Mesodermal cell (in vitro differentiated cells): ENCODE results near the gene UBE2J1.

Source experiments
- H3K27ac ChIP-seq: 2 replicates; pipeline ENCODE4 v1.7.0; 2013; ENCODE audit warnings: mild to moderate bottlenecking, low read depth, low read length, moderate library complexity; ENCODE audit not compliant: severe bottlenecking
- H3K36me3 ChIP-seq: 2 replicates; pipeline ENCODE4 v1.7.1; 2013; ENCODE audit warnings: mild to moderate bottlenecking, low read length, moderate library complexity; ENCODE audit not compliant: control insufficient read depth, insufficient read depth
- H3K4me1 ChIP-seq: one replicate; pipeline ENCODE4 v1.7.1; 2013; ENCODE audit warnings: mild to moderate bottlenecking, low read length; ENCODE audit not compliant: insufficient read depth, control insufficient read depth, poor library complexity, severe bottlenecking
- H3K4me3 ChIP-seq: 2 replicates; pipeline ENCODE4 v1.7.0; 2013; ENCODE audit warnings: low read length, control low read depth, mild to moderate bottlenecking; ENCODE audit not compliant: insufficient read depth, poor library complexity, severe bottlenecking; ENCODE audit errors: extremely low read depth
- H3K9me3 ChIP-seq: 2 replicates; pipeline ENCODE4 v1.7.1; 2013; ENCODE audit warnings: mild to moderate bottlenecking, low read length, moderate library complexity; ENCODE audit not compliant: control insufficient read depth
- WGBS, 2 experiments: methylation state at CpG; one replicate each; pipeline ENCODE4 v1.1.5; 2013; ENCODE audit warnings: missing lambda C conversion rate in 2 of 2; ENCODE audit not compliant: insufficient coverage in 2 of 2; 5-methylcytosine and 5-hydroxymethylcytosine counted together

Gene UBE2J1

DNA sequence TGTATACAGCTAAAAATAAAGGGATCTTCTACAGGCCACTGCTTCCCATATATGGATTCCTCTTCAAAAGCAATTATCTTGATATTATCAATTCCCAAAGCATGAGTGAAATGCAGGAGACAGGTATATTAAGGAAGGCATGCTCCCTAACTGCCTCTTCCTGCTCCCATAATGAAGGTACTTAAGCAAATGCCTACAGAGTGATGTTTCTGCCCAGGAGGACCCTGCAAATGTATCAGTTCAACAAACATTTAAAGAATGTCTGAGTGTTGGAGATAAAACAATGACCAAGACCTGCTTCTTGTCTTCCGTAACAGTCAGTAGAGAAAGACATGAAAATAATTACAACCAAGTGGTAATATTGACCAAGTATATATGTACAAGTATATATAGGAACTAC, 4.2 kb downstream of the UBE2J1 start:
- peaks cover 19% of the 10 kb centered on the region for H3K36me3 ChIP-seq
- H3K4me3 ChIP-seq = no peak overlapping the region
- H3K4me1 ChIP-seq = peaks cover 49% of the 10 kb centered on the region
- H3K27ac ChIP-seq = peak overlapping the region; percentile 60
- no peaks in the 10 kb centered on the region for H3K9me3 ChIP-seq
- no CpG with 5 or more reads among the region's 1 CpG for WGBS, 2 experiments

DNA sequence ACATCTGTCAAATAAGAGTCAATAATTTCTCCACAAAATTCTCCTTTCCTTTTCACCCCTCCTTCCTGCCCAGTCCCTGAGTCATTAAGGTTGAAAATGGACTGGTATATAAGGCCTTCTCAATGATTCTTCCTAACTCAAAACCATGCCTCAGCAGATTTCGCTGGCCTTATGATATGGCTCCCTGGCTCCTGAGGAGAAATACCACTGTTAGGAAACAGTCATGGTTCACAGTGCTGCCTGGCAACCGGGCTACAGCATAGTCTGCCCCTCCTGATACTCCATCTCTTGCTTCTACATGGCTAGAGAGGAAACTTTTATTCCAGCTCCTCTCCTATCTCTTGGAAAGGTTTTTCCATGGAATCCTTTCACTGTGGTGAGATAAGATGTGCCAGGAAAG, 4.7 kb downstream of the UBE2J1 start:
- H3K36me3 ChIP-seq = peaks cover 22% of the 10 kb centered on the region
- H3K4me1 ChIP-seq = peaks cover 49% of the 10 kb centered on the region
- peak overlapping the region; percentile 60 for H3K27ac ChIP-seq
- H3K9me3 ChIP-seq = no peaks in the 10 kb centered on the region
- no peak overlapping the region for H3K4me3 ChIP-seq
- 73 to 89% methylated on average over 1 to 2 of the region's 2 CpGs for WGBS, 2 experiments

GRCh38 chr6:89346433-89346832, 6.1 kb downstream of the UBE2J1 start:
- H3K4me1 ChIP-seq = peaks cover 49% of the 10 kb centered on the region
- WGBS, 2 experiments = 66% methylated on average over 3 of the region's 4 CpGs; no CpG with 5 or more reads in 1 of the 2 experiments
- H3K27ac ChIP-seq = no peak overlapping the region
- no peaks in the 10 kb centered on the region for H3K9me3 ChIP-seq
- peaks cover 32% of the 10 kb centered on the region for H3K36me3 ChIP-seq
- H3K4me3 ChIP-seq = no peak overlapping the region

- peaks cover 75% of the 10 kb centered on the region for H3K36me3 ChIP-seq
- 100% methylated on average over 1 of the region's 2 CpGs; no CpG with 5 or more reads in 1 of the 2 experiments for WGBS, 2 experiments
These were observed 13.0 kb downstream of the UBE2J1 start for GRCh38 chr6:89339565-89339964.

DNA sequence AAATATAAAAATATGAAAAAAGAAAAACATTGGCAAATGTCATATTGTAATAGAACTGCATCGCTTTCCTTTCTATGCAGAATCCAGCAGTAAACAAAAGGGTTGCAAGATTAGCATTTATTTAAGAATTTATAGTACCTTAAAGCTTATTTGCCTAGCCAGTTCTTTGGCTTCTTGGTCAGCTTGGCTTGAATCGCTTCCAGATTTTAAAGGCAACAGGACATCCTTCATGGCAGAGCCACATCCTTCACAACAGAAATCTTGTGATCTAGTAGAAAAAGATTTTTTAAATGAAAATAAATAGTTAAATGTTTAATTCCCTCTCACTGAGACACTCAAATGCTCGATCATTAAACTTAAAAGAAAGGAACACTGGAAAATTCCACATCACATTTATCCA, 17.4 kb downstream of the UBE2J1 start:
- no peak overlapping the region for H3K4me3 ChIP-seq
- 100% methylated on average over 1 of the region's 3 CpGs; no CpG with 5 or more reads in 1 of the 2 experiments for WGBS, 2 experiments
- no peak overlapping the region for H3K27ac ChIP-seq
- peaks cover 8% of the 10 kb centered on the region for H3K4me1 ChIP-seq
- H3K36me3 ChIP-seq = peaks cover 78% of the 10 kb centered on the region
- no peaks in the 10 kb centered on the region for H3K9me3 ChIP-seq

More at GRCh38 chr6:89339565-89339964, 13.0 kb downstream of the UBE2J1 start:
- Histone ChIP-seq H3K4me1 (peaks cover 6% of the 10 kb centered on the region), H3K27ac (no peak overlapping the region), H3K9me3 (no peaks in the 10 kb centered on the region), H3K4me3 (no peak overlapping the region)

DNA sequence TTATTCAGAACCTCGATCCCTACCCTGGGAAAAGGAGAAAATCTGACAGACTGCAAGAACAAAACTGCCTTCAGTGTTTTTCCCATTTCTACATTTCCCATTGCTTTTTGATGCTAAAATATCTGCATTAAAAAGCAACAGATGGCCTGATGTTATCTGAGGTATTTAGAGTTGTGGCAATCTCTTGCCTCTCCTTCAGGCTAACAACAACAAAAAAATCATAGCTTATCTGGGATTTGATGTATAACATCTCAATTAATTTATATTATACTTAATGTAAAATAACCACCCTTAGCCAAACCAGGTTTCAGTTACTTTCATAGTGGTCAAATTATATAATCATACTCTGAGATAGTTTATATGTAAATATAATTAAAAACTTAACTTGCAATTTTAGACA, 21.6 kb downstream of the UBE2J1 start:
- no peak overlapping the region for H3K4me3 ChIP-seq
- peaks cover 3% of the 10 kb centered on the region for H3K4me1 ChIP-seq
- no CpG with 5 or more reads among the region's 1 CpG for WGBS, 2 experiments
- no peak overlapping the region for H3K27ac ChIP-seq
- H3K36me3 ChIP-seq = peaks cover 78% of the 10 kb centered on the region
- no peaks in the 10 kb centered on the region for H3K9me3 ChIP-seq

DNA sequence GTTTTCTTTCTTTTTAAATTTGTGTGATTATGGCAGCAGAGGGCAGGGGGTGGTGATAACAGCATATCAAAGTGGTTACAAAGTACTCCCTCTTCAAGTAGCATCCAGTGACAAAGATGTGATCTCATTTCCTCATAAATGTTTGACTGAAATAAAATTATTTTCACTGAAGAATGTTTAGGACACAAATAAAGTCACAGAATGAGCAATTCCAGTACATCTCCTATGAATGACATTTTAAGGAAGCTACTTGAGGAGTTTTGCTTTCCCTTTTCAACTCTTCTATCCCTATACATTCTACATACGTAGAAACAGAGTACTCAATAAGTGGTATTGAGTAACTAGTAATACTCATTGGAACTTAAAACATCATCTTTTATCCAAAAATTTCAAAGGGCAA, 23.5 kb downstream of the UBE2J1 start:
- WGBS, 2 experiments = no CpG with 5 or more reads among the region's 1 CpG
- H3K36me3 ChIP-seq = peaks cover 78% of the 10 kb centered on the region

DNA sequence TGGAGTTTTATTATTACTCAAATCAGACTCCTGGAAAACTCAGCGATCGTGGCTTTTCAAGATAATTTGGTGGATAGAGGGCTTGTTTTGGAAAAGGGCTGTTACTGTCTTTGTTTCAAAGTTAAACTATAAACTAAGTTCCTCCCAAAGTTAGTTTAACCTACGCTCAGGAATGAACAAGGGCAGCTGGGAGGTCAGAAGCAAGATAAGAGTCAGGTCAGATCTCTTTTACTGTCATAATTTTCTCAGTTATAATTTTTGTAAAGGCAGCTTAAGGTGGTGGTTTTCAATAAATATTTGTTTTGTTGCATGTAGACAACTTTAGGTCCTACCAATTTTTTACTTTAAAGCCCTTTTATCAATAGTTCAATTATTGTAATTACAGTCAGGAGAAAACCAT, 28.2 kb downstream of the UBE2J1 start:
- Histone ChIP-seq H3K9me3 (peaks cover 10% of the 10 kb centered on the region), H3K36me3 (peaks cover 58% of the 10 kb centered on the region), H3K4me3 (no peak overlapping the region), H3K27ac (peak overlapping the region; percentile 83), H3K4me1 (peaks cover 7% of the 10 kb centered on the region)
- WGBS, 2 experiments = no CpG with 5 or more reads among the region's 3 CpGs

More for the DNA sequence above, 23.5 kb downstream of the UBE2J1 start:
- Histone ChIP-seq H3K27ac (no peak overlapping the region), H3K4me1 (peaks cover 8% of the 10 kb centered on the region), H3K4me3 (no peak overlapping the region), H3K9me3 (no peaks in the 10 kb centered on the region)

DNA sequence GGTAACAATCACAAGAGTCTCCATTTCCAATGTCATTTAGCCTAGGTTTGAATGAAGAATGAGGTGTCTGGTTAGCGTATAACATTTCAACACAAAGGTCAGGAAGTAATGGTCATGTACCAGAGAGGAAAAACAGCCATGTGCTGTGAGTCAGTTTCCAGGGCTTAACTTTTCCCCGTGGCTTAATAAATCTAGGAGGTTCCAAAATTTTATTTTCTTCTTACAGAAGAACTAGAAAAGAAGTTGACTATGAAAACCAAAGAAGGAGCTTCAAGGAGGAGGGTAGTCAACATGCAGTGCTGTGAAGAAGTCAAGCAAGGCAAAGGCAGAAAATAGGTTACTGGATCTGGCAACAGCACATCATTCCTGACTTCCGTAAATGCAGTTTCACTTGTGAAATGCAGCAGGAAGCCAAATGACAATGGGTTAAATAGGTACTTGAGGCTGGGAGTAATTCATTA, 29.0 kb downstream of the UBE2J1 start:
- peaks cover 7% of the 10 kb centered on the region for H3K4me1 ChIP-seq
- H3K36me3 ChIP-seq = peaks cover 50% of the 10 kb centered on the region
- peaks cover 10% of the 10 kb centered on the region for H3K9me3 ChIP-seq
- 77 to 94% methylated on average over 2 of the region's 3 CpGs for WGBS, 2 experiments
- H3K27ac ChIP-seq = peak overlapping the region; percentile 83
- no peak overlapping the region for H3K4me3 ChIP-seq

DNA sequence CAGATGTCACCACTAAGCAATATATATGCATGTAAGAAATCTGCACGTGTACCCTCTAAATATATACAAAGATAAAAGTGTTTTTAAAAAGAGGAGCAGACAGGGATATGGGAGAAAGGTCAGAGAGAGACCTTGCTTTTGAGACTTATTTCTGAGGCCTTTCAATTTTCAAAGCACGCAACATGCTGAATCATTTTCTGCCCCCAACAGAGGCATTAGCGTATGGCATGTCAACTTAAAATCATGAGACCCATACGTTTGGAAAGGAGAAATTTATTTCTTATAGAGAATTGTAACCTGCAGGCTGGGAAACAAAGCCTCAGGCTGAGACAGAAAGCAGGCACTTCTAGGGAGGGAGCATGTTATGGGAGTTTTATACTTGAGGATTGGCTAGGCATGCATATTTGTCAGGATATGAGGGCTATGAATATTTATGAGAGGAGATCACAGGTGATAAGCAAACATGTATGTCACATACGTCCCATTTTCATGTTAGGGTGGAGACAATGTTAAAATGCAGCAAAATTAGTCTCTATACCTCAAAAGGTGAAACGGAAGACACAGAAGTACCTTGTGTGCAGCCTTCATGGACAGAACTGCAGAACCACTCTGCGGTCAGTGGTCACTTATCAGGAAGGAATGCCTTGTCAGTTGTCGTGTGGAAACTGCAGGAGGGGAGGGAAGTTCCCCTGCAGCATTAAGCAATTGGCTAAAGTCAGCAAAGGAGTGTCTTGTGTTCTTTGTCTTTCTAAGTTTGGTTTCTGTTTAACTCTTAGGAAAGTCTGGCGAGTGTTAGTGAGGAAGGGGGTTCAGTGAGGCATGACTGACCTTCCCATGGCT, 31.2 kb downstream of the UBE2J1 start:
- WGBS, 2 experiments = 87 to 95% methylated on average over 7 to 9 of the region's 9 CpGs
- Histone ChIP-seq H3K4me1 (peaks cover 7% of the 10 kb centered on the region), H3K4me3 (no peak overlapping the region), H3K9me3 (peaks cover 10% of the 10 kb centered on the region), H3K36me3 (peaks cover 36% of the 10 kb centered on the region), H3K27ac (no peak overlapping the region)

DNA sequence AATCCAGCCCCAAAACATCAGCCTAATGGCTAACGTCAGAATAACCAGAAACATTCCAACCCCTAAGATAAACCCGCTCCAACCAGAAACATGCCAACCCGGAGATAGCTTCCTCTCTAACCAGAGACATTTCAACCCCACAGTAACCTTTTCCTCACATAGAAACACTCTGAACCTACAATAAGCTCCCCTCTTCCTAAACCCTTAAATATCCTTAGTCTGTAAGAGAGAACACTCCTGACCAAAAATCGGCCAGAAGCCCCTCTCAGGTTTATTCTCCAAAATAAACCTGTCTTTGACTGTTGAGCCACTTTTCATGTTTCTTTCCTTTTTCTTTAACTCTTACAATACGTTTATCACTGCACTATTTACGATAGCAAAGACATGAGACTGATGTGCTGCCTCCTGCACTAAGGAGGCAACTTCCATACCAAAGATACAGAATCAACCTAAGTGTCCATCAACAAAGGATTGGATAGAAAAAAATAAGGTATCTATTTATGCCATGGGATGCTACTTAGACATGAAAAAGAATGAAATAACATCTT, 32.4 kb downstream of the UBE2J1 start:
- Histone ChIP-seq H3K36me3 (peaks cover 25% of the 10 kb centered on the region), H3K4me1 (peaks cover 7% of the 10 kb centered on the region), H3K27ac (no peak overlapping the region), H3K9me3 (peaks cover 10% of the 10 kb centered on the region), H3K4me3 (no peak overlapping the region)
- 84 to 97% methylated on average over 6 of the region's 6 CpGs for WGBS, 2 experiments
